NCI-H2081 (cell line): ENCODE data around the gene SEPTIN7.
A peak's percentile ranks its signal among the peaks of the same experiment; 100 is the strongest.

Experiments used
- DNase-seq, 2 experiments: peaks; one replicate each; lab custom pipeline; 2025; lab: John Stamatoyannopoulos, UW

The SEPTIN7 gene

DNA sequence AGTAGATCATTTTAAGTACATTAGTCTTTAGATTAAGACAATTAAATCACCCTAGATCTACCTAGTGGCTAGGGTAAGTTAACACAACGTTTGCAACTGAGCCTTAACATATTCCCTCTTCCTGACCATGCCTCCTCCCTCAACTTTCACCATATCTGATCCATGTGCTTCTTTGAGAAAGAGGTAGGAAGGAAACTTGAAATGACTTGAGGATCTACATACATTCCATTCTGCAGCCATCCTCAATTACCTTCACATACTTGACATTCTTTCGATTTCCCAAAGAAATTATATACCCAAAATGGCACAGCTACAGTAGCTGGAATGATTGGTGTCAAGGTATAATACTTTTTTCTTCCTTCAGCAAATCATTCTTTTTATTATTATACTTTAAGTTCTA lies 12.9 kb upstream of the SEPTIN7 start:
- no peak for DNase-seq

DNA sequence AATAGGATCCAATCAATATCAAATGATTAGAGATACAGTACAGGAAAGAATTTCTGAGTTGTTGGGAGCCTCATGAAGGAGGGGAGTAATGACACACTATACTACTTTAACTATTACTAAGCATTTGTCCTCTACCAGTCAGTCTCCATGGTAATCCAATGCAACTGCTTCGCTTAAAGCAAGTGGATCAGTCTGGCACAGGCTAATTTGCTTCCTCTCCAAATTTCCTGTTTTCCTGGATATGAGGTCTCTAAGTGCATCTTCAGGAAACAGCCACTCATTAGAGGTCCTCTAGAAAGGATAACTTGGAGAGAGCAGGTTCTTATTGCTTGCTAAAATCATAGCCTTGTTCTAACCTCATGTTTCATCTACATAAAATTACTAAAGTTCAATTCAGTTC lies 8.4 kb upstream of the SEPTIN7 start:
- DNase-seq: no peak

DNA sequence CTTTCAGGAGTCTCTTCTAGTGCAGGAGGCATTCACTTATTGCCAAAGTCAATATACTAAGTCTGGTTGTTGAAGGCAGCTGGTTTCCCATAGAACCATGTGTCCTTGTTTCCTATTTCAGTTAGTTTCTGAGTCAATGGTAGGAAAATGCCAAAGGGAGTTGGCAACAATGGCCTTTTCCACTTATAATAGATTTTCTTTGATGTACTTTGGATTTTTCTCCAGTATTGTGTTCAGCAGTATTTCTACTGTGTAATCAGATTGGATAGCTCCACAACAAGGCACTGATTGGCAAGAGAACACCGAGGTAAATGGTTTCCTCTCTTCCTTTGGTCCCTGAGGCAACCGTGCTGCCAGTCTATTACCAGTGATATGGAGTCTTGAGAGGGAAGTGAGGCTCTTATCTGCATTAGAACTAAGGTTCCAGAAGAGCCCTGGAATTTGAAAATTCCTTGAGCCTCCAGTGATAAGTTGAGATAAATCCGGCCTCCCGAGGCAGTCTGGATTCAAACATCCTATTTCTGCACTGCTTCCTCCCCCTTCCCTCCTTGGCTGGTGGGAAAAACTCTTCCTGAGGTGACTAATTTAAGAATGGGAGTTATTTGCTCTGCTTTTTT lies 7.9 kb upstream of the SEPTIN7 start:
- DNase-seq: peak in 1 of 2 experiments; percentile 33

DNA sequence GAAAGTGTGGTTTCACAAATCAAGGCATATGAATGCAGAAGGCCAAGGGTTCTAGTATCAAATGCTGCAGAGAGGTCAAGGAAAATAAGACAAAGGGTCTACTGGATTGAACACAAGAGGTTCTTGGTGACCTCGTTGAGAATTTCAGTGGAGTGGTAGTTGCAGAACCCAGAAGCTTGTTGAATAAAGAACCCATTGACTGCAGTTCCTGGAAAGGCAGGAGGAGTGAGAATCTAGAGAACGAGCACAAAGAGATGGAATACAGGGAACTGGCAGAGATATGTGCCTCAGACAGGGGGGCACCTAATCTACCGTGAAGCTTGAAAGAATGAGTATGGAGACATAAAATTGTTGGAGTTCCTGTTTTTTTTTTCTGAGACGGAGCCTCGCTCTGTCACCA lies 3.5 kb upstream of the SEPTIN7 start:
- no peak for DNase-seq

DNA sequence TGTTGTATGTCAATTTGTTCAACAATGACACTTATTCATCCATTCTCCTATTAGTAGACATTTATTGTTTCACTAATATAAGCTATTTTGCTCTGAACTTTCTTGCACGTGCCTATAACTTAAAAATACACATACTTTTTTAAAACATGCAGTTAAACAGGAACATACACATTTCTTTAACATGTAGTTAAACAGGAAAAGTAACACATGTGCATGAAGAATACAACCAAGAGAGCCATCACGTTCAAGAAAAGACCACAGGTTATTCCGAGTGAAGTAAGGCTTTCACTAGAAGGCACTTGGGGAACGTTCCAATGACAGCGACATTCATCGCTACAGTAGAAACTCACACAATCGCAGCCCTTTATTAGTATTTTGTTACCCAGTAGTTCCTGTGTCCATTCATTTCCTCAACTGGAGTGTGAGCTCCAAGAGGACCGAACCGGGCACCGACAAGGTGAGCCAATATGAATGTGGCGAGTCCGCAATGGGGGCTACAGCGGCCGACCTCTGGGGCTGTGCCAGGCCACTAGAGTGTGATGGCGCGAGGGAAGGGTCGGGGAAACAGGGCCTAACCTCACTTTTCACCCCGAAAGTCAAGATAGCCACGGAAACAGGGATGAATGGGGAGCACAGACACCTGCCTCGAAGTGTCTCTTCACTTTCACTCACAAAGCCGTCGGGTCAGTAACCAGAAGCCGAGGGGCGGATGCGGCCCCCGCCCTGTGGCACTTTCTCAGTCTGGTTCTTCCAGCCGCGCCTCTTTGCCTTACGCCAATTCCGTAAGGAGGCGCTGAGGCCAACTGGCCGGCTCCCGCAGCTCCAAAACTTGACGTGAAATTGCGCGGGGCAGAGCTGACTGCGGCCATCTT lies 775 bp upstream of the SEPTIN7 start:
- DNase-seq: peak; percentile 86 to 92

DNA sequence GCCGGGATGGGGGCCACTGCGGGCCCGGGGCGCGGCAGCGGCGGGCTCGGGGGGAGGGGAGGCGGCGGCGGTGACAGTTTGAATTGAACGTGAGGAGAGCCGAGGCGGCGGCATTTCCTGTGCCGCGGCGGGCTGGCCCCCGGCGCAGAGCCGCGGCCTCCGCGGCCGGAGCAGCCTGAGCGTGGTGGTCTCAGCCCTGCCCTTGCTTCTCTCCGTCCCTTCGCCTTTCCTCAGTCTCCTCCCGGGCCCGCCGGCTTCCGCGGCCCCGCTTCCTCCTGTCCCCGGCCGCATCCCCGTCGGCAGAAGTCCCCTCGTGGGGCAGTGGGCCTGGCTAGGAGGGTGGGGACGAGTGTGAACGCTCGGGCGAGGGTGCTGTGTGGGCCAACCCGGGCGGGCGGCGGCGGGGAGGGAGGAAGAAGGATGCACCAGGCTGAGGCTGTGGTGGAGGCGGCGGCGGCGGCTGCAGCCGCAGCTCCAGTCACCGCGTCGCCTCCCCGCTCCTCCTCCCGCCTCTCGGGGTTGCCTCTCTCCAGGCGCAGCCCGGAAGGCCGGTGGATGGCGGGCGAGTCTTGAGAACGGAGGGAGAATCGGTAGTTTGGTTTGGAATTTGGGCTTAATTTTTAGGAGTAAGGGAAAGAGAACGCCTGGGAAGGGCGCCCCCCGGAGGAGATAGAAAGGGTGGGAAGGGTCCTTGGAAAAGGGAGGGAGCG lies 690 bp downstream of the SEPTIN7 start:
- peak; percentile 70 to 73 for DNase-seq

DNA sequence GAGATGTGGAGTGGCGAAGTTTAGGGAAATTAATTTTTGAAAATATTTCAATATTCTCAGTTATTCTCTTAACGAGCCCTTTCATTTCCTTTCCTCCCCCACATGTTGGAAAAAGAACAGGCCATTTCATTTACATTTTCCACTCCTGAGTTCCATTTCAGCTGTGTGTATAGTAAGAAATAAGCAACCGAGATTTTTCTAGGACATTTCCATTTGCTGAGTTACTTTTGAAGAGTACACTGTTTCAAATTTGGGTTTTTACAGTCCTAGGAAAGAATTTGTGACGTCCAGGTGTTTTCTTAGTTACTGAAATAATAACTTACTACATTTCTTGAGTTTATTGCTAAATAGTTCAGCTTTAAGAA lies 1.2 kb downstream of the SEPTIN7 start:
- DNase-seq: no peak

DNA sequence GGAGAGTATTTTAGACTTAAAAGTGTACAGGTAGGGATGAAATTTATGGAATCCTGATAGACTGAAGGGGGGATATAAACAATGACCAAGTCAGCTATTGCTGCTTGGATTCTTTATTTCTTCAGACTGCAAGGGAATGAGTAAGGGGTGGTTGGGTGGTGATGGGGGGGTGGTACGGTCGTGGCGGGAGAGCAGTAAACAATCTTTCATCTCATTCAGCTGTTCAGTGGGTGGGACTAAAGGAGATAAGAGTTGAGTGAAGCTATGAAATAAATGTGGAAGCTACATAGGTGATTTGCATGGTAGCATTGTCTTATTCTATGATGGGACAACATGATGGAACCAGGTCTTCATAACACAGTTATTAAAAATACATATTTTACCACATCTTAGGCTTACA lies 1.8 kb downstream of the SEPTIN7 start:
- DNase-seq: no peak

DNA sequence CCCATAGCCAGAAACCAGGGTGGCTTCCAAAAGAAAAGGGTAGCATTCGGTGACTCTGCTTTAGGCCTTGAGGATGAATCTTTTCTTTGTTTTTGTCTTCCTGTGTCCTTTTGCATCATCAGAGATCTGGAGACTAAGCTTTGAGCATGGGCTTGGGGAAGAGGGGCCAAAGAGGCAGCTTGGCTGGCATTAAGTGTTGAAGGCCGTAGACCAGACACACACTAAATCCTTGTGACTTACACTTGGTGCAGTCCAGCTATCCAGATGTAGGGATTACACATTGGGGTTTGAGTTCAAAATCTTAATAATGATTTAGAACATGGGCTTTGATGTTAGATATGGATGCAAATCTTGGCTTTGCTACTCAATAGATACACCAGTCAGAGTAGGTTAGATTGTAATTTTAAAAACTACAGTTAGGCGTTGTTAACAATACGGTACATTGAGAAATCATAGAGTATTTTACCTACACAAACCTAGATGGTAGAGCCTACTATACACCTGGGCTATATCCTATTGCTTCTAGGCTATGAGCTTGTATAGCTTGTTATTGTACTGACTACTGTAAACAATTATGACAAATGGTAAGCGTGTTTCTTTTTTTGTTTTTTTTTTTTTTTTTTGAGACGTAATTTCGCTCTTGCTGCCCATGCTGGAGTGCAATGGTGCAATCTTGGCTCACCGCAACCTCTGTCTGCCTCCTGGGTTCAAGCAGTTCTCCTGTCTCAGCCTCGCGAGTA lies 3.5 kb downstream of the SEPTIN7 start:
- DNase-seq: no peak

DNA sequence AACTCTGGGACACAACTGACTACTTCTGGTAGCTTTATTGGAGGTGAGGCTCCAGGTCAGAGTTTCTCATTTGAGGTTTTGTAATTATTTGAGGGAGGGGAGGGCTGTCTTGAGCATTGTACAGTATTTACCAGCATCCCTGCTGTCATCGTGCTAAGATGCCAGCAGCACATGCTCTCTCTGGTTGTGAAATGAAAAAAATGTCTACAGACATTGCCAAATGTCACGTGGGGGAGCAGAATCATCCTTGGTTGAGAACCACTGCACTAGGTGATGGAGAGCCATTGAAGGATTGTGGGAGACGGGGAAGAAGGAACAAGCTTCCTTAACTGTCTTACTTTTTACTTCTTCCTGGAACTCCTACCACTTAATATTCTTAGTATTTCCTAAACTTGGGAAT lies 5.0 kb downstream of the SEPTIN7 start:
- no peak for DNase-seq

DNA sequence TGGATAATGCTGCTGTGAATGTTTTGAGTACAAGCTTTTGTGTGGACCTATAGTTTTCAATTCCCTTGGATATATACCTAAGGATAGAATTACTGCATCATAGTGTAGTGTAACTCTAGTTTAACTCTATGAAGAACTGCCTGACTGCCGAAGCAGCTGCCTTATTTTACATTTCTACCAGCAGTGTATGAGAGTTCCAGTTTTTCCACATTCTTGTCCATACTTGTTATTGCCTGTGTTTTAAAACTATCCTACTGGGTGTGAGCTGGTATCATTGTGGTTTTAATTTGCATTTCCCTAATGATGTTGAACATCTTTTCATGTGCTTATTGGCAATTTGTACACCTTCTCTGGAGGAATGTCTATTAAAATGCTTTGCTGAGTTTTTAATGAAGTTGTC lies 15.7 kb downstream of the SEPTIN7 start:
- no peak for DNase-seq

DNA sequence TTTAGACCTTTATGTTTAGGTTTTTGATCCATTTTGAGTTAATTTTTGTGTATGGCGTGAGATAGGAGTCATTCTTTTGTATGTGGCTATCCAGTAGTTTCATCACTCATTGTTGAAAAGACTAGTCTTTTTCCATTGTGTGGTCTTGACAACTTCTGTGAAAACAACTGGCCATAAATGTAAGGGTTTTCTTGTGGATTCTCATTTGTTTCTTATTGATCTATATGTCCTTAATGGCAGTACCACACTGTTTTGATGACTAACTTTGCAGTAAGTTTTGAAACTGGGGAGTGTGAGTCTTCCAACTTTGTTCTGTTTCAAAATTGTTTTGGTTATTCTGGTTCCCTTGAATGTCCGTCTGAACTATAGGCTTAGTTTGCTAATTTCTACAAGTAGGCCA lies 16.3 kb downstream of the SEPTIN7 start:
- no peak for DNase-seq

DNA sequence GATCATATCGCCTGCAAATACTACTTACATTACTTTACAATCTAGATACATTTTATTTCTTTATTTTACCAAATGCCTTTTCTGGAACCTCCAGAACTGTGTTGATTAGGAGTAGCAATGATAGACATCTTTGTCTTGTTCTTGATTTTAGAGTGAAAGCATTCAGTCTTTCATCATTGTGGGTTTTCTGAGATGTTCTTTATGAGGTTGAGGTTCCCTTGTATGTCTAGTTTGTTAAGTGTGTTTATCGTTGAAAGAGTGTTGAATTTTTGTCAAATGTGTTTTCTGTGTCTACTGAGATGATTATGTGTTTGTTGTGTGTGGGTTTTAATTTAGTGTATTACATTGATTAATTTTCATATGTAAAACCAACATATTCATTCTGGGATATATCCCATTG lies 17.1 kb downstream of the SEPTIN7 start:
- DNase-seq: no peak

DNA sequence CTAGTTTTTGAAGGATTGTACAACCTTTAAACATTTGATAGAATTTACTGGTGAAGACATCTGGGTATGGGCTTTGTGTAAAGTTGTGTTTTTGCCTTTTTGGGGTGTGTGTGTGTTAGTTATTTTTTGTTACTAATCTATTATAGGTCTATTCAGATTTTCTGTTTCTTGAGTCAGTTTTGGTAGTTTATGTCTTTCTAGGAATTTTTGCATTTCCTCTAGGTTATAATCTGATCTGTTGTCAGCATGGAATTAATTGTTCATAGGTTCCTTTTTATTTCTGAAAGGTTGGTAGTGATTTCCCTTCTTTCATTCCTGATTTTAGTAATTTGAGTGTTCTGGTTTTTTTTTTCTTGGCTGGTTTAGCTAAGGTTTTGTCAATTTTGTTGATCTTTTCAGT lies 17.7 kb downstream of the SEPTIN7 start:
- no peak for DNase-seq

DNA sequence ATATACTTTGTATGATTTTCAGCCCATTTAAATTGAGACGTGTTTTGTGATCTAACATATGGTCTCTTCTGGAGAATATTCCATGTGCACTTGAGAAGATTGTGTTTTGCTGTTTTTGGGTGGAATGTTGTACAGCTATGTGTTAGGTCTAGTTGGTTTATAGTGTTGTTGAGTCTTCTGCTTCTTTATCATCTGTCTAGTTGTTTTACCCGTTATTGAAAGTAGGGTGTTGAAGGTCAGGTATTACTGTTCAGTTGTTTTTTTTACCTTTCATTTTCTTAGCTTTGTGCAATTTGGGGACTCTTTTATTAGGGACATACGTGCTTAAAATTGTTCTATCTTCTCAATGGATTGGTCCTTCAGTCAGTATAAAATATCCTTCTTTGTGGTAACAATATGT lies 18.5 kb downstream of the SEPTIN7 start:
- no peak for DNase-seq

DNA sequence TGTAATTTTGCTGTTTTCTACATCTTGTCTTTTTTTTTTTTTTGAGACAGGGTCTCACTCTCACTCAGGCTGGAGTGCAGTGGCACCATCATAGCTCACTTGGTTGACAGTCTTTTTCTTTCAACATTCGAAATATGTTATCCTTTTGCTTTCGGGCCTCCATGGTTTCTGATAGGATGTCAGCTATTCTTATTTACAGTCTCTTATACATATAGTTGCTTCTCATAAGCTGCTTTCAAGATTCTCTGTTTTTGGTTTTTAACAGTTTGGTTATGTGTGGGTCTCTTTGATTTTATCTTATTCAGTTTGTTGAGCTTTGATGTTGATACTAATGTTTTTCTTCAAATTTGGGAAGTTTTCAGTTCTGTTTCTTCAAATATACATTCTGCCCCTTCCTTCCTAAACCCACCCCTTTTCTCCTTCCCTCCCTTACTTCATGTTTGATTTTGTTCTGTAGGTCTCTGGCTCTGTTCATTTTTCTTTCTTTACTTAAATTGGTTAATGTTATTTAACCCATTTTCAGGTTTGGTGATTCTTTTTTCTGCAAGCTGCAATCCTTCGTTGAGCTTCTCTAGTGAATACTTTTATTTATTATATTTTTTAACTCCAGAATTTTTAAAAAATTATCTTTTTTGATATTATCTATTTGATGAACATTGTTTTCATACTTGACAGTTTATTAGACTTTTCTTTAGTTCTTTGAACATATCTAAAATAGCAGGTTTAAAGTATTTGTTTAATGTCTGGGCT lies 19.3 kb downstream of the SEPTIN7 start:
- no peak for DNase-seq

DNA sequence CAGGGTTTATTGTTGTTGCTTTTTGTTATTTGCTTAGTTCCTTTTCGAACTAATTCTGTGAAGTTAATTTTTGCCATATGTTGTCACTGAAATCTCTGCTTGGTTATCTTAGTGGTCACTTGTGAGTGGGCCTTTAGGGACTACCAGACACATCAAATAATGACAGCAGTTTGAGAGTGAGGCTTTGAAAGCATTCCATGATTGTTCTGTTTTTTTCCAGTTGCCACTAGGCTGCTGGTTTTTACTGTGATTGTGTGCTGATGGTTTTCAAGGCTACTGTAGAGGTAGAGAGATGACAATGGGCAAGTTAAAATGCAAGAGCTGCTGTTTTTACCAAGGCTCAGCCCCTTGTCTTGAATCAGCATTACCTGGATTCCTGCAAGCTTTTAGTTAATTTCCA lies 20.0 kb downstream of the SEPTIN7 start:
- DNase-seq: no peak

DNA sequence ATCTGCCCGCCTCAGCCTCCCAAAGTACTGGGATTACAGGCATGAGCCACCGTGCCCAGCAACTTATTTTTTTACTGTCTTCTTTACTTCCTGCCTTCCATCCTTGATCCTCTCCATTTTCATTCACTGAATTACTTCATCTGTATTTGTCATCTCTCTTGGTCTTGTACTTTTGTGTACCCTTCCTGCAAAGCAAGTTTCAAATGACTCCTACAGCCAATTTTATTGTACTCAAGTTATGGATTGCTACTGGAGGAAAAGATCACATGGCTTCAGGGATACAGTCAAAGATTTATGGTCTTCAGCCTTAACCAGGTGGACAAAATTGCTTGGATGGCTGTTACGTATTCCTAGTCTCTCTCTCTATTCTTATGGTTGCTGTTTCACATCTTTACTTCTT lies 22.6 kb downstream of the SEPTIN7 start:
- no peak for DNase-seq

DNA sequence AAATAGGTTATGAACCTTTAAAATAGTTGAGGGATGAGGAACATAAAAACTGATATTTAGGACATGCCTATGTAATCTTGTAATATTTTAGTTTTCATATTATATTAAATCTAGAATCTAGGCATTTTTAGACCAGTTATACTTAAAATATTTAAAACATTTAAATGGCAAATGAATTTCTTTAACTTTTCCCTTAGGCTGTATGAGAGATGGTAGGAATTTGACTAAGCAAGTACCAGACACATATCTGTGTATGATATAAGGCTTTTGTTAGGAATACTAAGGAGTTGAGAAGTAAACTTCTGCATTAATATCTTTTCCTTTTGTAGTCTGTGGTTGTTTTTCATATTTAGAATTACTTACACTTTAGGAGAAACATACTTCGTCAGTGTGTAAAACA lies 25.1 kb downstream of the SEPTIN7 start:
- DNase-seq: no peak

DNA sequence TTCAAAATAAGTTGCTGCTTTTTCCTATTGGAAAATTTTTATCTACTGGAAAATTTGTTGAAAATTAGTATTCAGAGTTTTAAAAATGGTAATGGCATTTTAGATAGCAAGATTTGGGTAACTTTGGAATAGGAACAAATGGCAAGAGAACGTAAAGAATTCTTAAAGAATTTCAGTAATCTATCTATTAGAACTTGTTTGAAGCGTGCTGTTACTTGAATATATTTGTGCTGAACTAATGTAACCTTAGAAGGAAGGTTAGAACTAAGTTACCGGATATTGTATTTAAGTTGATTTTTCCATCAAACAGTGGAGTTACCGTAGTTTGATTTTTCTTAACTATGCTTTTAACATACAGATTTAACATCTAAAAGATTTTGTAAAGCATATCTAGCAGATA lies 25.9 kb downstream of the SEPTIN7 start:
- no peak for DNase-seq

DNA sequence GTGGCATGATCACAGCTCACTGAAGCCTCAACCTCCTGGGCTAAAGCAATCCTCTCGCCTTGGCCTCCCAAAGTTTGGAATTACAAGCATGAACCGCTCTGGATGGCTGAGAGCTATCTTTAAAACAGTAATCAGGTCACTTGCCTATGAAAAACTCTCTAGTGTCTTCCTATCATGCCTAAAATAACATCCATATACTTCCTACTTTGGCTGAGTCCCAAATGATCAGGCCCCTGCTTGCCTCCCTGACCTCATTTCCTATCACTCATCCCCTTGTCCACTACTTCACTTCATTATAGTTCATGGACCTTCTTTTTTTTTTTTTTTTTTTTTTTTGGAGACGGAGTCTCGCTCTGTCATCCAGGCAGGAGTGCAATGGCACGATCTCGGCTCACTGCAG lies 28.0 kb downstream of the SEPTIN7 start:
- DNase-seq: no peak

DNA sequence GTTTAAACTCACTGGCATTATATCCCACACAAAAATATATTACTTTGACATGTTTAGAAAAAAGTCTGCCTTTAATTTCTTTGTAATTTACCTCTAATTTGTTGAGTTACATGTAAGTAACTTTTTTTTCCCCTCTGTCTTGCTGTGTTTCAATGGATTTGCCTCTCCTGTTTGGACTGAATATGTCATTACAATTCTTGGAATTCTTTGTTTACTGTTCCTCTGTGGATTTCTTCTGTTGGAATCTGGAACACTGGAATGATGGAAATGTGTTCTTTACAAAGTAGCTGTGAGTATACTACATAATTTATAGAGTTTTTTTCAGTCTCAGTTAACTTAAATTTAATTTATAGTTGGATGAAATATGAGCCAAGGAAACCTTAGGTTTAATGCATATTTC lies 30.4 kb downstream of the SEPTIN7 start:
- no peak for DNase-seq
